ENCODE data around the gene TERT. TPM values are rescaled to one million over a fixed set of nuclear protein-coding genes. Genes with fewer than 3 reads are reported as not detected.
"Not testable (repeated sequence)": the region's sequence is repeated elsewhere in the genome, so short reads cannot be mapped to it uniquely, and the experiment has no call there.

TERT gene
- total and polyA plus RNA-seq, 8 donors, result 0.19 to 4.0 (median 0.38) TPM; not detected in 4

GRCh38 chr5:1291611-1292080 lies 3.2 kb downstream of the TERT start:
- intact Hi-C loops (cut with DNase I; ENCODE audit: low total_unique reads), result no loop called here
- peaks cover 0 to 11% (median 5%) of the 10 kb centered on the region in 4 donors for H3K9me3 ChIP-seq
- no peaks in the 10 kb centered on the region for H3K36me3 ChIP-seq
- H3K4me3 ChIP-seq, result no peak overlapping the region
- H3K27me3 ChIP-seq, result peaks cover 6 to 62% (median 25%) of the 10 kb centered on the region in 3 donors
- WGBS, 5 donors, result 72 to 78% (median 77%) methylated on average over 13 to 24 of the region's 24 CpGs
- peaks cover 10 to 25% (median 22%) of the 10 kb centered on the region in 4 donors for H3K4me1 ChIP-seq
- H3K27ac ChIP-seq, result no peak overlapping the region
- TF ChIP-seq, protein P1, sequence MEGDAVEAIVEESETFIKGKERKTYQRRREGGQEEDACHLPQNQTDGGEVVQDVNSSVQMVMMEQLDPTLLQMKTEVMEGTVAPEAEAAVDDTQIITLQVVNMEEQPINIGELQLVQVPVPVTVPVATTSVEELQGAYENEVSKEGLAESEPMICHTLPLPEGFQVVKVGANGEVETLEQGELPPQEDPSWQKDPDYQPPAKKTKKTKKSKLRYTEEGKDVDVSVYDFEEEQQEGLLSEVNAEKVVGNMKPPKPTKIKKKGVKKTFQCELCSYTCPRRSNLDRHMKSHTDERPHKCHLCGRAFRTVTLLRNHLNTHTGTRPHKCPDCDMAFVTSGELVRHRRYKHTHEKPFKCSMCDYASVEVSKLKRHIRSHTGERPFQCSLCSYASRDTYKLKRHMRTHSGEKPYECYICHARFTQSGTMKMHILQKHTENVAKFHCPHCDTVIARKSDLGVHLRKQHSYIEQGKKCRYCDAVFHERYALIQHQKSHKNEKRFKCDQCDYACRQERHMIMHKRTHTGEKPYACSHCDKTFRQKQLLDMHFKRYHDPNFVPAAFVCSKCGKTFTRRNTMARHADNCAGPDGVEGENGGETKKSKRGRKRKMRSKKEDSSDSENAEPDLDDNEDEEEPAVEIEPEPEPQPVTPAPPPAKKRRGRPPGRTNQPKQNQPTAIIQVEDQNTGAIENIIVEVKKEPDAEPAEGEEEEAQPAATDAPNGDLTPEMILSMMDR (IDR thresholded peaks at IDR 0.05), result no peak
- TF ChIP-seq POLR2A (IDR thresholded peaks at IDR 0.05), result no peak
- no peak for TF ChIP-seq EP300 (IDR thresholded peaks at IDR 0.05)
- no peak for TF ChIP-seq POLR2AphosphoS5 (IDR thresholded peaks at IDR 0.05)
- no peak for DNase-seq

DNA sequence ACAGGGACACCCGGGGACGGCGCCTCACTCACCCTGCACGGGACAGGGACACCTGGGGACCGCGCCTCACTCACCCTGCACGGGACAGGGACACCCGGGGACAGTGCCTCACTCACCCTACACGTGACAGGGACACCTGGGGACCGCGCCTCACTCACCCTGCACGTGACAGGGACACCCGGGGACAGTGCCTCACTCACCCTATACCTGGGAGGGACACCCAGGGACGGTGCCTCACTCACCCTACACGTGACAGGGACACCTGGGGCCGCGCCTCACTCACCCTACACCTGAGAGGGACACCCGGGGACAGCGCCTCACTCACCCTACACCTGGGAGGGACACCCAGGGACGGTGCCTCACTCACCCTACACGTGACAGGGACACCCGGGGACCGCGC lies 3.9 kb downstream of the TERT start:
- H3K36me3 ChIP-seq; intact Hi-C loops (cut with DNase I; ENCODE audit: low total_unique reads); H3K27ac ChIP-seq; DNase-seq; H3K4me3 ChIP-seq: not testable (repeated sequence)
- H3K4me1 ChIP-seq, result peaks cover 10 to 22% (median 22%) of the 10 kb centered on the region in 4 donors
- H3K27me3 ChIP-seq, result peaks cover 6 to 60% (median 25%) of the 10 kb centered on the region in 3 donors
- peaks cover 0 to 11% (median 5%) of the 10 kb centered on the region in 4 donors for H3K9me3 ChIP-seq
- 78 to 84% (median 81%) methylated on average over 19 to 24 of the region's 24 CpGs; no CpG with 5 or more reads in 1 of the 5 donors for WGBS, 5 donors

DNA sequence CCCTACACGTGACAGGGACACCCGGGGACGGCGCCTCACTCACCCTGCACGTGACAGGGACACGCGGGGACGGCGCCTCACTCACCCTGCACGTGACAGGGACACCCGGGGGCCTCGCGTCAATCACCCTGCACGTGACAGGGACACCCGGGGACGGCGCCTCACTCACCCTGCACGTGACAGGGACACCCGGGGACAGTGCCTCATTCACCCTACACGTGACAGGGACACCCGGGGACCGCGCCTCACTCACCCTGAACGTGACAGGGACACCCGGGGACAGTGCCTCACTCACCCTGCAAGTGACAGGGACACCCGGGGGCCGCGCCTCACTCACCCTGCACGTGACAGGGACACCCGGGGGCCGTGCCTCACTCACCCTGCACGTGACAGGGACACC lies 5.3 kb downstream of the TERT start:
- 91 to 94% (median 94%) methylated on average over 18 to 22 of the region's 32 CpGs; no CpG with 5 or more reads in 2 of the 5 donors for WGBS, 5 donors
- H3K27ac ChIP-seq; H3K4me1 ChIP-seq; DNase-seq; H3K36me3 ChIP-seq; H3K4me3 ChIP-seq; intact Hi-C loops (cut with DNase I; ENCODE audit: low total_unique reads): not testable (repeated sequence)
- peaks cover 0 to 11% (median 5%) of the 10 kb centered on the region in 4 donors for H3K9me3 ChIP-seq
- peaks cover 0 to 46% (median 13%) of the 10 kb centered on the region in 3 donors for H3K27me3 ChIP-seq

GRCh38 chr5:1288439-1289335 lies 6.2 kb downstream of the TERT start:
- no peak for DNase-seq
- H3K27ac ChIP-seq, result no peak overlapping the region
- H3K27me3 ChIP-seq, result peaks cover 0 to 38% (median 4%) of the 10 kb centered on the region in 3 donors
- no peak overlapping the region for H3K4me3 ChIP-seq
- no peaks in the 10 kb centered on the region for H3K36me3 ChIP-seq
- WGBS, 5 donors, result 91 to 96% (median 94%) methylated on average over 27 to 37 of the region's 37 CpGs
- intact Hi-C loops (cut with DNase I; ENCODE audit: low total_unique reads), result no loop called here
- peaks cover 0 to 11% (median 5%) of the 10 kb centered on the region in 4 donors for H3K9me3 ChIP-seq
- H3K4me1 ChIP-seq, result no peaks in the 10 kb centered on the region
- TF ChIP-seq, protein P1 (IDR thresholded peaks at IDR 0.05), result no peak
- TF ChIP-seq EP300 (IDR thresholded peaks at IDR 0.05), result no peak
- no peak for TF ChIP-seq POLR2A (IDR thresholded peaks at IDR 0.05)
- no peak for TF ChIP-seq POLR2AphosphoS5 (IDR thresholded peaks at IDR 0.05)

DNA sequence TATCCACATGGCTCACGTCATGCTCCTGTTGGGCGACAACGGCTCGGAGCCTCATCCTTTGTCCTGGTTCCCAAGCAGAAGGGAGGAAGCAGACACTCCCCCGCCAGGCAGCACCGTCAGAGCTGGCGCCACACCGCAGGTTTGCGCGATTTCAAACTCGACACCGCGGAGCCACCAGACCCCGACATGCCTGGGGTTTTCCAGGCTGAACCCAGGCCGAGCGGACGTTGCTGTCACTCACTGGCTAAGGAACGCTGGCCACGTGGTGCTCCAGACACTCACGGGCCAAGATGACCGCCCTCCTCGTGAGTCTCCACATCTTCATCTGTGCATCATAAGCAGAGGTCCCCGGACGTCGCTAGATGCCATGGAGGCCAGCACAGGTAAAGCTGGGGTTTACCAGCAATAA lies 9.0 kb downstream of the TERT start:
- Histone ChIP-seq H3K27ac (no peak overlapping the region), H3K27me3 (peaks cover 0 to 10% (median 0%) of the 10 kb centered on the region in 3 donors), H3K36me3 (no peaks in the 10 kb centered on the region), H3K4me3 (no peak overlapping the region), H3K9me3 (peaks cover 0 to 11% (median 5%) of the 10 kb centered on the region in 4 donors), H3K4me1 (no peaks in the 10 kb centered on the region)
- intact Hi-C loops (cut with DNase I; ENCODE audit: low total_unique reads), result no loop called here
- no peak for TF ChIP-seq POLR2AphosphoS5 (IDR thresholded peaks at IDR 0.05)
- TF ChIP-seq, protein P1 (IDR thresholded peaks at IDR 0.05), result no peak
- TF ChIP-seq EP300 (IDR thresholded peaks at IDR 0.05), result no peak
- TF ChIP-seq POLR2A (IDR thresholded peaks at IDR 0.05), result no peak
- no peak for DNase-seq
- WGBS, 5 donors, result 94 to 96% (median 95%) methylated on average over 25 of the region's 25 CpGs

All from stomach (tissue), 9 donors.